ENCODE results near the gene GRID1. TPM values are rescaled to one million over a fixed set of nuclear protein-coding genes. Genes with fewer than 3 reads are reported as not detected.
"Not testable (repeated sequence)": the region's sequence is repeated elsewhere in the genome, so short reads cannot be mapped to it uniquely, and the experiment has no call there.

The GRID1 gene
- total and polyA plus RNA-seq, 8 donors = 0.31 to 8.5 (median 1.0) TPM; not detected in 1

GRCh38 chr10:85946713-85947326 is 419.8 kb downstream of the GRID1 start:
- DNase-seq = no peak
- TF ChIP-seq POLR2AphosphoS5 (IDR thresholded peaks at IDR 0.05) = no peak
- TF ChIP-seq CTCF (IDR thresholded peaks at IDR 0.05) = no peak
- no peak for TF ChIP-seq EP300 (IDR thresholded peaks at IDR 0.05)
- no peak for TF ChIP-seq POLR2A (IDR thresholded peaks at IDR 0.05)
- no peaks in the 10 kb centered on the region for H3K27me3 ChIP-seq
- intact Hi-C loops (cut with DNase I; ENCODE audit: low total_unique reads) = no loop called here
- WGBS, 5 donors = 79 to 86% (median 82%) methylated on average over 7 of the region's 7 CpGs
- H3K4me3 ChIP-seq = no peak overlapping the region
- H3K36me3 ChIP-seq = no peaks in the 10 kb centered on the region
- no peak overlapping the region for H3K27ac ChIP-seq
- no peaks in the 10 kb centered on the region for H3K4me1 ChIP-seq
- no peaks in the 10 kb centered on the region for H3K9me3 ChIP-seq

- intact Hi-C loops (cut with DNase I; ENCODE audit: low total_unique reads) = no loop called here
- Histone ChIP-seq H3K9me3 (peaks cover 0 to 9% (median 0%) of the 10 kb centered on the region in 4 donors), H3K27me3 (no peaks in the 10 kb centered on the region), H3K36me3 (no peaks in the 10 kb centered on the region), H3K4me3 (no peak overlapping the region), H3K4me1 (no peaks in the 10 kb centered on the region), H3K27ac (no peak overlapping the region)
- peak in 1 of 2 donors; percentile 68 for DNase-seq
- no peak for TF ChIP-seq CTCF (IDR thresholded peaks at IDR 0.05)
- TF ChIP-seq POLR2A (IDR thresholded peaks at IDR 0.05) = no peak
- TF ChIP-seq EP300 (IDR thresholded peaks at IDR 0.05) = no peak
- no peak for TF ChIP-seq POLR2AphosphoS5 (IDR thresholded peaks at IDR 0.05)
- WGBS, 5 donors = 22 to 35% (median 31%) methylated on average over 1 of the region's 1 CpG
These were observed 430.4 kb downstream of the GRID1 start for GRCh38 chr10:85936161-85936560.

GRCh38 chr10:85934586-85934985 is 432.0 kb downstream of the GRID1 start:
- DNase-seq = no peak
- H3K27me3 ChIP-seq = no peaks in the 10 kb centered on the region
- H3K36me3 ChIP-seq = no peaks in the 10 kb centered on the region
- peaks cover 0 to 7% (median 0%) of the 10 kb centered on the region in 4 donors for H3K9me3 ChIP-seq
- H3K4me3 ChIP-seq = no peak overlapping the region
- H3K4me1 ChIP-seq = no peaks in the 10 kb centered on the region
- intact Hi-C loops (cut with DNase I; ENCODE audit: low total_unique reads) = no loop called here
- TF ChIP-seq EP300 (IDR thresholded peaks at IDR 0.05) (no peak), POLR2A (IDR thresholded peaks at IDR 0.05) (no peak), CTCF (IDR thresholded peaks at IDR 0.05) (no peak), POLR2AphosphoS5 (IDR thresholded peaks at IDR 0.05) (no peak)
- no peak overlapping the region for H3K27ac ChIP-seq
- WGBS, 5 donors = 69 to 81% (median 76%) methylated on average over 3 of the region's 3 CpGs

GRCh38 chr10:85929993-85930392 is 436.6 kb downstream of the GRID1 start:
- H3K27ac ChIP-seq; intact Hi-C loops (cut with DNase I; ENCODE audit: low total_unique reads); H3K4me3 ChIP-seq; H3K36me3 ChIP-seq; H3K27me3 ChIP-seq; DNase-seq; H3K9me3 ChIP-seq; H3K4me1 ChIP-seq: not testable (repeated sequence)
- WGBS, 5 donors = 80 to 89% (median 83%) methylated on average over 7 of the region's 7 CpGs

- Histone ChIP-seq H3K27me3 (no peaks in the 10 kb centered on the region), H3K4me1 (peaks cover 0 to 4% (median 0%) of the 10 kb centered on the region in 4 donors), H3K4me3 (no peak overlapping the region), H3K36me3 (no peaks in the 10 kb centered on the region), H3K9me3 (no peaks in the 10 kb centered on the region), H3K27ac (no peak overlapping the region)
- WGBS, 5 donors = 59 to 78% (median 69%) methylated on average over 9 of the region's 9 CpGs
- intact Hi-C loops (cut with DNase I; ENCODE audit: low total_unique reads) = no loop called here
- TF ChIP-seq EP300 (IDR thresholded peaks at IDR 0.05) = no peak
- no peak for DNase-seq
These were observed 438.5 kb downstream of the GRID1 start for GRCh38 chr10:85927952-85928665.
